HepG2 (cell line): ENCODE measurements around the gene TIA1.
"Not testable (repeated sequence)": the region's sequence is repeated elsewhere in the genome, so short reads cannot be mapped to it uniquely, and the experiment has no call there.

Source experiments
- NR1H2 ChIP-seq: sonication (generic); formaldehyde crosslinking; IDR thresholded peaks from 2 replicates; pipeline ENCODE4 v1.8.1; 2022; ENCODE audit warnings: low read depth, missing genetic modification reagents, borderline replicate concordance
- PHF5A ChIP-seq: IDR thresholded peaks from one replicate; pipeline ENCODE4 v1.6.1; 2018; ENCODE audit warnings: low read depth, missing genetic modification reagents; ENCODE audit not compliant: unreplicated experiment
- TF ChIP-seq, protein P1 (sequence below): sonication (generic); formaldehyde crosslinking; IDR thresholded peaks from 2 replicates; pipeline ENCODE4 v1.8.0; 2022; ENCODE audit warnings: mild to moderate bottlenecking, missing genetic modification reagents, borderline replicate concordance

DNA sequence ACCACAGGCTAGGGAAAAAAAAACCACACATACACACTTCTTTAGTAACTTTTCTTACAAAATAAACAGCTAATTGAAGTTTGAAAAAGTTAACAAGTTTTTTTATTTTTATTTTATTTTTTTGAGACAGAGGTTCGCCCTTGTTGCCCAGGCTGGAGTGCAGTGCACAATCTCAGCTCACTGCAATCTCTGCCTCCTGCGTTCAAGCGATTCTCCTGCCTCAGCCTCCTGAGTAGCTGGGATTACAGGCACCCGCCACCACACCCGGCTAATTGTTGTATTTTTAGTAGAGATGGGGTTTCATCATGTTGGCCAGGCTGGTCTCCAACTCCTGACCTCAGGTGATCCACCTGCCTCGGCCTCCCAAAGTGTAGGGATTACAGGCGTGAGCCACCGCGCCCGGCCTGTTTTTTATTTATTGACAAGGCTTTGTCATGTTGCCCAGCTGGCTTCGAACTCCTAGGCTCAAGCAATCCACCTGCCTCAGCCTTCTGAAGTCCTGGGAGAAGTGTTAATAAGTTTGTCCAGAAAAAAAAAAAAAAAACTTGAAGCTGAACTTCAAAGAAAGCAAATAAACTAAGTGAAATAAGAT lies 78.7 kb downstream of the TIA1 start:
- not testable (repeated sequence) for TF ChIP-seq NR1H2, PHF5A (CRISPR knock-in tag)
- TF ChIP-seq, protein P1, sequence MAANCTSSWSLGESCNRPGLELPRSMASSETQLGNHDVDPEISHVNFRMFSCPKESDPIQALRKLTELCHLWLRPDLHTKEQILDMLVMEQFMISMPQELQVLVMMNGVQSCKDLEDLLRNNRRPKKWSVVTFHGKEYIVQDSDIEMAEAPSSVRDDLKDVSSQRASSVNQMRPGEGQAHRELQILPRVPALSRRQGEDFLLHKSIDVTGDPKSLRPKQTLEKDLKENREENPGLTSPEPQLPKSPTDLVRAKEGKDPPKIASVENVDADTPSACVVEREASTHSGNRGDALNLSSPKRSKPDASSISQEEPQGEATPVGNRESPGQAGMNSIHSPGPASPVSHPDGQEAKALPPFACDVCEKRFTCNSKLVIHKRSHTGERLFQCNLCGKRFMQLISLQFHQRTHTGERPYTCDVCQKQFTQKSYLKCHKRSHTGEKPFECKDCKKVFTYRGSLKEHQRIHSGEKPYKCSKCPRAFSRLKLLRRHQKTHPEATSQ (CRISPR knock-in tag) = not testable (repeated sequence)
